ENCODE data around the gene CACNA1D. TPM values are rescaled to one million over a fixed set of nuclear protein-coding genes. Genes with fewer than 3 reads are reported as not detected.

Gene CACNA1D
- total RNA-seq, 4 donors from 2014 or later: 5.7 to 38.2 (median 20.0) TPM

GRCh38 chr3:53798144-53798543, 303.7 kb downstream of the CACNA1D start:
- no peak for TF ChIP-seq POLR2A (IDR thresholded peaks at IDR 0.05)
- no peak for TF ChIP-seq EP300 (IDR thresholded peaks at IDR 0.05)
- no peak for TF ChIP-seq CTCF (IDR thresholded peaks at IDR 0.05)
- WGBS, 2 donors: 78 to 91% methylated on average over 8 of the region's 8 CpGs
- Histone ChIP-seq H3K36me3 (peaks cover 0 to 10% (median 0%) of the 10 kb centered on the region in 3 donors), H3K27ac (no peak overlapping the region), H3K27me3 (no peaks in the 10 kb centered on the region), H3K4me3 (no peak overlapping the region), H3K9me3 (no peaks in the 10 kb centered on the region), H3K4me1 (no peaks in the 10 kb centered on the region)
- DNase-seq (ENCODE audit: low spot score in 2 of 2): no peak

GRCh38 chr3:53799338-53799865, 305.0 kb downstream of the CACNA1D start:
- Histone ChIP-seq H3K27ac (no peak overlapping the region), H3K27me3 (no peaks in the 10 kb centered on the region), H3K36me3 (peaks cover 0 to 10% (median 0%) of the 10 kb centered on the region in 3 donors), H3K9me3 (no peaks in the 10 kb centered on the region), H3K4me3 (no peak overlapping the region), H3K4me1 (no peaks in the 10 kb centered on the region)
- TF ChIP-seq POLR2A (IDR thresholded peaks at IDR 0.05): no peak
- TF ChIP-seq CTCF (IDR thresholded peaks at IDR 0.05): no peak
- no peak for TF ChIP-seq EP300 (IDR thresholded peaks at IDR 0.05)
- 90 to 92% methylated on average over 12 of the region's 12 CpGs for WGBS, 2 donors
- DNase-seq (ENCODE audit: low spot score in 2 of 2): no peak

GRCh38 chr3:53800041-53800906, 305.9 kb downstream of the CACNA1D start:
- H3K9me3 ChIP-seq: no peaks in the 10 kb centered on the region
- H3K4me3 ChIP-seq: no peak overlapping the region
- no peak overlapping the region for H3K27ac ChIP-seq
- H3K4me1 ChIP-seq: peaks cover 0 to 2% (median 0%) of the 10 kb centered on the region in 4 donors
- no peaks in the 10 kb centered on the region for H3K27me3 ChIP-seq
- no peak for DNase-seq (ENCODE audit: low spot score in 2 of 2)
- TF ChIP-seq EP300 (IDR thresholded peaks at IDR 0.05) (no peak), CTCF (IDR thresholded peaks at IDR 0.05) (no peak), POLR2A (IDR thresholded peaks at IDR 0.05) (no peak)
- peaks cover 0 to 10% (median 0%) of the 10 kb centered on the region in 3 donors for H3K36me3 ChIP-seq
- WGBS, 2 donors: 82 to 83% methylated on average over 13 to 16 of the region's 16 CpGs

- no peak overlapping the region for H3K4me3 ChIP-seq
- H3K27ac ChIP-seq: no peak overlapping the region
- H3K9me3 ChIP-seq: no peaks in the 10 kb centered on the region
- DNase-seq (ENCODE audit: low spot score in 2 of 2): no peak
- 85 to 90% methylated on average over 9 of the region's 9 CpGs for WGBS, 2 donors
- peaks cover 0 to 5% (median 0%) of the 10 kb centered on the region in 4 donors for H3K4me1 ChIP-seq
- H3K27me3 ChIP-seq: no peaks in the 10 kb centered on the region
- H3K36me3 ChIP-seq: peaks cover 0 to 10% (median 0%) of the 10 kb centered on the region in 3 donors
- TF ChIP-seq EP300 (IDR thresholded peaks at IDR 0.05) (no peak), CTCF (IDR thresholded peaks at IDR 0.05) (no peak), POLR2A (IDR thresholded peaks at IDR 0.05) (no peak)
These were observed 306.9 kb downstream of the CACNA1D start for GRCh38 chr3:53801319-53801718.

- H3K4me1 ChIP-seq: peaks cover 0 to 5% (median 0%) of the 10 kb centered on the region in 4 donors
- no peak for DNase-seq (ENCODE audit: low spot score in 2 of 2)
- no peak for TF ChIP-seq EP300 (IDR thresholded peaks at IDR 0.05)
- no peak for TF ChIP-seq CTCF (IDR thresholded peaks at IDR 0.05)
- peaks cover 0 to 10% (median 0%) of the 10 kb centered on the region in 3 donors for H3K36me3 ChIP-seq
- no peak overlapping the region for H3K4me3 ChIP-seq
- H3K27me3 ChIP-seq: no peaks in the 10 kb centered on the region
- WGBS, 2 donors: 88 to 90% methylated on average over 8 of the region's 8 CpGs
- H3K9me3 ChIP-seq: no peaks in the 10 kb centered on the region
- H3K27ac ChIP-seq: no peak overlapping the region
These were observed 308.0 kb downstream of the CACNA1D start for GRCh38 chr3:53802256-53802880.
